G401 (cell line): ENCODE results near the gene GSG1L. TPM values are rescaled to one million over a fixed set of nuclear protein-coding genes. Genes with fewer than 3 reads are reported as not detected.
"Not testable (repeated sequence)": the region's sequence is repeated elsewhere in the genome, so short reads cannot be mapped to it uniquely, and the experiment has no call there.

ENCODE experiments used
- DNase-seq: peaks from one replicate; pipeline ENCODE4 v3.0.0-alpha.2; 2015; ENCODE audit warnings: low spot score
- in situ Hi-C: cut with HindIII; loops from 2 replicates; pipeline ENCODE4 v1.10.0; 2016; ENCODE audit warnings: low sequenced_read_pairs, mixed read lengths
- total RNA-seq: library from RNA; depleted of rRNA; stranded (reverse); fragments of >200 nt; shearing (Covaris generic); gene quantifications from 2 replicates; pipeline ENCODE4 v1.2.3, GENCODE V29; 2014

The GSG1L gene
- total RNA-seq, 1 experiment from 2014 or later = not detected

DNA sequence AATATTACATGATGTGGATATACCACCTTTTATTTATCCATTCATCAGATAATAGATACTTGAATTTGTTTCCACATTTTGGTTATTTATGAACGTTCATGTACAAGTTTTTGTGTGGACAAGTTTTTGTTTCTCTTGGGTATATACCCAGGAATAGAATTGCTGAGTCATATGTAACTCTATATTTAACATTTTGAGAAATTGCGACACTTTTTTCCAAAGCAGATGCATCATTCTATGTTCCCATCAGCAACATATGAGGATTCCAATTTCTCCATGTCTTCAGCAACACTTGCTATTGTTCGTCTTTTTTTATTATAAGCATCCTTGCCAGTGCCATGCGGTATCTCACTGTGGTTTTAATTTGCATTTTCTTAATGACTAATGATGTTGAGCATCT, 93.9 kb downstream of the GSG1L start:
- no peak for DNase-seq
- in situ Hi-C loops = no loop called here

DNA sequence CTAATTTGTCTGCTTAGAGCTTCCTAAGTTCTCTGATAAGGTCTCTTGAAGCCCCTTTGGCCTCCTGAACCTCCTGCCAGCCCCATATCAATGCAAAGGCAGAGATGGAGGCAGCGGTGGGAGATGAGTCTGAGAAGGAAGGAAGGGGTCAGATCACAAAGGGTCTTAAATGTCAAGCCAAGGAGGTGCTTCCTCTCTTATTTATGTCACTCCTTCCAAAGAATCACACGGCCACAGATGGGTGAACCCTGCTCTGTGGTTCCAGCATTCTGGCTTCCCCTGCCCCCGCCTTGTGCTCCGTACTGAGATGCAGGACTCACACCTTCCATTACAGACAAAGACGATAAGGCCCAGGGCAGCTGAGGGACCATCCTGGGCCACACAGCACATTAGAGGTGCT, 96.3 kb downstream of the GSG1L start:
- in situ Hi-C loops = no loop called here
- no peak for DNase-seq

DNA sequence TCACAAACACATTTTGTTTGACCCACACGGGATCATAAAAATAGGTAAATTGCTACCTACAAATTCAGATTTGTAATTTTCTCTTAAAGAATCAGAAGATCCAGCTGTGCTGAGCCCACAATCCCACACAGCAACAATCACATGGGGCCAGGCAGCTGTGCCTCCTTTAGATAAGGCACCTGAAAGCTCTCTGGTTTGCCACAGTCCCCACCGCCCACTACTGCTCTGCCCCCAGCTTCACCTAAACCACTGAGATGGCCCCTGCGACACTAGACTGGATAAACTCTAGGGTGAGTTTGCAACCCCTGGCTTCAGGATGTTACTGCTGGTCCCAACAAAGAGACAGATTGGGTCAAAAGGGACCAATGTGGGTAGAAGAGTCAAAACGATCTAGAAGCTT, 96.8 kb downstream of the GSG1L start:
- in situ Hi-C loops = no loop called here
- no peak for DNase-seq

DNA sequence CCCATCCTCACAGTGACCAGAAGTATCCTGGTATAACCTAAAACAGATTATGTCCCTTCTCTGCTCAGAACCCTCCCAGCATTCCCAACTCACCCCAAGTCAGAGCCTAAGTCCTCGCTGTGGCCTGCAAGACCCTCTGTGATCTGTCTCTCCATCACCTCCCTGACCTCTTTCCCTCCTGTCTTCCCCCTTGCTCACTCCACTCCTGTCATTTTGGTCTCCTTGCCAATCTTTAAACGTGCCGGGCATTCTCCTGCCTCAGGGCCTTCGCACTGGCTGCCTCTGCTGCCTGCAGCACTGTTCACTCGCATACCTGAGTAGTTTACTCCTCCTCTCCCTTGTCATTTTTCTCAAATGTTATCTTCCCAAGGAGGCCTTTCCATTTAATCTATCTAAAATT, 97.7 kb downstream of the GSG1L start:
- in situ Hi-C loops = no loop called here
- no peak for DNase-seq

DNA sequence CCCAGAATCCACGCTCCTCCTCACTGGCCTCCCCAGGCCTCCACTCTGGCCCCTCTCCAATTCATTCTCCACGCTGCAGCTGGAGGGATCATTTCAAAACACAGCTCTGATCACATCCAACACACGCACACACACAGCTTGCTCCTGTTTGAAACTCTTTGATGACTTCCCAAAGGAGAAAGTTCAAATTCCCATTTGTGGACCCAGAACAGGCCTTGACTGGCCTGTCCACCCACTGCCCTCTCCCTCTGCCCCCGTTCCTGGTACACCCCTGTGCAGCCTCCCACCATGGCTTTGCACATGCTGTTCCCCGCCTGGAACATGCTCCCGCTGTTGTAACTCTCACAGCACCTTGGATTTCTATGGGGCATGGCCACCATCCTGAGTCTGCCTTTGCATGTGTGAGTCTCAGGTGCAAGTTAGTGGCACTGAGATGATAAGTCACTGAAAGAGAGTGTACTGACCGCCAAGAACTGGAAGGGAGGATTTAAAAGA, 100.0 kb downstream of the GSG1L start:
- DNase-seq = no peak
- in situ Hi-C loops = no loop called here

DNA sequence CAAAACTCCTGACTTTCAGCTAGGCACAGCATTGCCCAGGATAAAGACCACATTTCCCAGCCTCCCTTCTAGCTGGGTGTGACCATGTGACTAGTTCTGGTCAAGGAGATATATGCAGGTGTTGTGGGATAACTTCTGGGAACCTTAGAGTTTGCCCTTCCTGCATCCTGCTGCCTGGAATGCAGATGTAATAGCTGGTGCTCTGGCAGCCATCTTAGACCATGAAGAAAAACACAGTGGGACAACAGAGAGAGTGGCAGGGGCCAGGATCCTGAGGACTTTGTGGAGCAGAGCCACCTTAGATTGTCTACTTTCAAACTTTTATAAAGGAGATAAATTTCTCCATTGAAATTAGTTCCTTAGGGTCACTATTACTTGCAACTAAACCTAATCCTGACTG, 101.3 kb downstream of the GSG1L start:
- no peak for DNase-seq
- in situ Hi-C loops = no loop called here

DNA sequence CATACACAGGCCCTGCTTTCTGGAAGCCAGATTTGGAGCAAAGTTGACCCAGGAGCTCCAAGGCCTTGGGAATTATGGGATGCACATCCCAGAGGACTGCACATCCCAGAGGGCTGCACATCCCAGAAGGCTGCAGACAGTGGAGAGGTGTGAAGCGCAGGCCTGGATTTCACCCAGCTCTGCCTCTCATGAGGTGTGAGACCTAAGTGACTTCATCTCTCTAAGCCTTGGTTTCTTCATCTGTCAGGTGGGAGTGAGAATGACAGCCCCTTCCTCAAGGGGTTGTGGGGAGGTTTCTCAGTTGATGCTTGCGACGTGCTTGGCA, 102.3 kb downstream of the GSG1L start:
- DNase-seq = no peak
- in situ Hi-C loops = no loop called here

DNA sequence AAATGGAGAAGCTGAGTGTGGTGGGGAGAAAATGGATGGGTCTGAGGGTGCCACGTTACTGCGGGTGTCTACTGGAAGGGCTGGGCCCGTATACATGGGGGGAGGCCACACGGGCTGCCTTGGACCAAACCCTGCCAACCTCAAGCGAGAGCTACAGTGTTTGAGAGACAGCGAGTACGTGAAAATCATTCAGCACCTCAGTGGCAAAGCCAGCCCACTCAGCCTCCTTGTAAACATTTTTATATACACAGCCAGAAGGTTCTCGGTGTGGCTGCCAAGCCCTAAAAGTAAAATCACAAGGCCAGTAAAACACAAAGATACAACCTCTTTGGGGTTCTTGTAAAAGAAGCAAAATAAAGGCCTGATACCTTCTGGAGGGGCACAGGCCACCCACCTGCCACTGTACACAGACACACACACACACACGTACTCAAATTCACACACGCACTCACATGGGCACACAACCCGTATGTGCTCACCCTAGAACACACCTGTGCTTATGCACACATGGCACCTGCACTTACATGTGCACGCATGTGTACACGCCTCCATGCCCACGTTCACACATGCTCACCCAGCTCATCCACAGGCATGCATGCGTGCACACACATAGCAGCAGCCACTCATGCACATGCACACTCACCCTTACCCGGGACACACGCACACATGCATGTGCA, 102.8 kb downstream of the GSG1L start:
- in situ Hi-C loops = no loop called here
- DNase-seq = no peak

DNA sequence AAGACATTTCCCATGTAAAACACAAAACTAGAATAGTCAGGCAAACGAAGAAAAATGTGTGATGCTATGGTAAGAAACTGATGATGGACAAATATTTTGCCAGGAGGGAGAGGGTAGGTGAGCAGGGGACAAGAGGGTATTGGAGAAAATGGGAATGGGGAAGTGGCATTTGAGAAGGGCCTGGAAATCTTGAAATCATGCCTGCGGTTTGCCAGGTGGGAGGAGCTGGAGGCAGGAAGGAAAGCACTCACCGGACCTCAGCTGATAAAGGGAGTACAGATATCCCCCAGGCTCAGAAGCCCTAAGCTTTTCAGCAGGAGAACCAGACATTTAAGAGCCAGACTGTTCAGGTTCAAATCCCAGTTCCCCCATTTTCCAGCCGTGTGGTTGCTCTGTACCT, 103.6 kb downstream of the GSG1L start:
- DNase-seq = no peak
- in situ Hi-C loops = no loop called here

DNA sequence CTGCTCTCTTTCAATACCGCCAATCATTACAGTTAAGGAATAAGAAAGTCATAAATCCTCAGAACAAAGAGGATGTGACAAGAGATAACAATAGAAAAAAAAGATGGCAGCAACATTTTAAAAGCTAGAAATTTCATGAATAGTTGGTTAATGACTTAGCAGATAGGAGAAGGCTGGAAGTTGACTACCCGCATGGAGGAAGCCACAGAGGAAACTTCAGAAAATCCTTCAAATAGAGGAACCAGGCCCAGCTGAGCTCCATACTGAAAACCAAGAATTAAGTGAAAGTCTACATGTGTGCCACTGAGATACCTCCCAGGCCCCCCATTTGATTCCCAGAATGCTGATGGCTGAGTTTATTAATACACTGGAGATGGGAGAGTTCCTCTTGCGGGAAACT, 109.3 kb downstream of the GSG1L start:
- in situ Hi-C loops = no loop called here

DNA sequence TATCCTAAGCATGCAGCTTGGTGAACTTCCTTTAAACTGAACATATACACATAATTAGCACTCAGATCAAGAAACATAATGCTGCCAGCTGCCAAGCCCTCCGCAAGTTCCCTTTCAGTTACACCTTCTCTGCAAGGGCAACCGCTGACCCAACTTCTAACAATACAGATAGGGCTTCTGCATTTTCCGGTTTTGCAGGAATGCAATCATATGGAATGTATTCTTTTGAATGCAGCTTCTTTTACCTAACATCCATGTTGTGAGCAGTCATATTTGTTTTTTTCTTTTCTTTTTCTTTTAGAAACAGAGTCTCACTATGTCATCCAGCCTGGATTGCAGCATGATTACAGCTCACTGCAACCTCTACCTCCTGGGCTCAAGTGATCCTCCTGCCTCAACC, 110.7 kb downstream of the GSG1L start:
- no peak for DNase-seq
- in situ Hi-C loops = no loop called here

More for the DNA sequence above, 109.3 kb downstream of the GSG1L start:
- no peak for DNase-seq

DNA sequence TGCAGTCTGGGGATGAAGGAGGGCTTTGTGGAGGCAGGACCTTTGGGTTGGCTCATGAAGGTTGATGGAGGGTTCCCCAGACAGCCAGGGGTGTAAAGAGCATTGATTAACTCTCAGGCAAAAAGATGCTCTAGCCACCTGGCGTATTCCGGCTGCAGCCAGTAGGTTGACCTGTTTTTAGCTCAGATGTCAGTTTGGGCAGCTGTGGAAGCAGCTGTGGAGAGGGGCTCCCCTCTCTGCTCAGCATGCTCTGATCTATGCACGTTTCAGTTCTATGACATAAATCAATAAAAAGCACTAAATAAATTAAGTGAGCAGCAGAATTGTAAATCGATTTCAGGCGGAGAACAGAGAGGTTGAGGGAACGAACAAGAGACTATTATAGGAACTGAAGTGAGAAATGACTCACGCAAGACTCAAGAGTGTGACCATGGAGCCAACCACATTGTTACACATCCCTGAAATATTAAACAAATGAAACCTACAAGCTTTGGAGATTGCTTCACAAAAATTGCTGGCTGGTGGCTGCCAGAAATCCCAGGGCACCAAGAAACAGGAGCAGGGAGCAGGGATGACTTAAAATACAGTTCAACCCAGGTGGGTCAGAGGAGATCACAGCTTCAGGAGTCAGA, 111.9 kb downstream of the GSG1L start:
- in situ Hi-C loops = no loop called here
- DNase-seq = no peak

DNA sequence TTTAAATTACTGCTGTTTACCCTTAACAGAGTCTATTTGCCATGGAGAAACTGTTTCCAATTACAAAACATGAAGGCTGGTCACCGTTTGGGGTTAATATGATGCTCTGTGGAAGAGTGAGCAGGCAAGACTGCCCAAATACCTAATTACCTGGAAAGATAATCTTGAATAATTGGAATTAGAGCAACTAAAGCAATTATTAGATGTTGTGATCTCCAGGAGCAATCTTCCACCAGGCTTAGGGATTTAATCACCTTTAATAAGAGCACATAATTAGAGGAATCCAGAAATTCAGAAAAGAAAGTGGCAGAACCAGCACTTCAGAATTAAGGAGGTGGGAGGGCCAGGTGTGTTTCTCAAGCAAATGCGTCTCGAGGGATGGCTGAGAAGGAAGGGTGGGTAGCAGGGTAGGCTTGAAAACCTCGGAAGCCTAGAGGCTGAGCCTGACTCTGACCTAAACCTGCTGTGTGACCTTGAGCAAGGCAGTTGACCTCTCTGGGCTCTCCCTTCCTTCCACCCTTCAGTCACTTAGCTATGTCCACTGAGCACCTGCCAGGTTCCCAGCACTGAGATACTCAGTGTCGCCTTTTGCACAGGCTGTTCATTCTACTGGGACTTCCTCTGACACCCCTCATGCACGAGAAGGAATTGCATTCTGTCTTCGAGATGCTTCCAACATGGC, 113.2 kb downstream of the GSG1L start:
- DNase-seq = no peak
- in situ Hi-C loops = no loop called here

DNA sequence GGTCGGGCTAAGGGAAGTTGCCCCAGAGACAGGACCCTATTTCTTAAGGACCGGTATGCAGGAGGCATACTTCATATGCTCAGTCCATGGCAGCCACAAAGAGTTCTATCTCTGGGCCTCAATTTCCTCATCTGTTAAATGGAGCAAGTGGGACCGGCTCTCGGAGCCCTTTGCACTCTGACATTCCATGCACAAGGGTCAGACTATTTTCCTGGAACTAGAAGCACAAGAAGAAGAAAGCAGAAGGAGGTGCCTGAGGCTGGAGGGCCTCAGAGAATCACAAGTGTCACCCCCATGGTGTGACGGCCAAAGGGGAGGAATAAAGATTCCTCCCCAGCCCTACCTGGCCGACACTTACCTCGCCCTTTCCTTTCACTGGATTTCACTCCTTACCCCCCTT, 115.8 kb downstream of the GSG1L start:
- DNase-seq = no peak
- in situ Hi-C loops = no loop called here

DNA sequence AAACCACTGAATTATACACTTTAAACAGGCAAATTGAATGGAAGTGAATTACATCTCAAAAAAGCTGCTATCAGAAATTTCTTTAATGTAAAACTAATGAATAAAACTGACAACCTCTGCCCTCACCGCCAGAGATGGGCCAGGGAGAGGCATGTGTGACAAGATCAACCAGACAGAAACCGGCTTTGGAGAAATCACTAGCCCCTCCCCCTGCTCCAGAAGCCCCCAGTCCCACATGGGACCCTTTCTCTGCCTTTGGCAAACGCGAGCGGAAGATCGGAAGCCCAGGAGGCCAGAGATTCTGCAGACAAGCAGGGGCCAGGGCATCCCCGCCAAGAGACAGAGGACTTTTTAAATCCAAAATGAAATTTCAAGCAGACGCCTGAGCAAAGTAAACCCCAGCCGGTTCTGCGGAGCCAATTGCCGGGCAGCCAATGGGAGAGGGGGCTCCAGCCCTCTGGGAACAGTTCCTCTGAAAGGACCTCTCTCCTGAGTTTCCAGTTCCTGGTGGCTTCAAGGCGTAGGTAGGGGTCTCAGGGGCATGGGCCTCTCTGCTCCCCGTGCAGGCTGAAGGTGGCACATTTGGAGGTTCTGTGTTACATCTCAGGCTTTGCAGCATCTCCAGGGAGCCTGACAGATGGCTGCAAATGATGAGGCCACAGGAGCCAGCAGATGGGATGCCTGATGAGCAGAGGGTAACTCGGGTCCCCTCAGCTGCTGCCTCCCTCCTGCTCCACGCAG, 118.1 kb downstream of the GSG1L start:
- in situ Hi-C loops = no loop called here
- DNase-seq = peak; percentile 47

DNA sequence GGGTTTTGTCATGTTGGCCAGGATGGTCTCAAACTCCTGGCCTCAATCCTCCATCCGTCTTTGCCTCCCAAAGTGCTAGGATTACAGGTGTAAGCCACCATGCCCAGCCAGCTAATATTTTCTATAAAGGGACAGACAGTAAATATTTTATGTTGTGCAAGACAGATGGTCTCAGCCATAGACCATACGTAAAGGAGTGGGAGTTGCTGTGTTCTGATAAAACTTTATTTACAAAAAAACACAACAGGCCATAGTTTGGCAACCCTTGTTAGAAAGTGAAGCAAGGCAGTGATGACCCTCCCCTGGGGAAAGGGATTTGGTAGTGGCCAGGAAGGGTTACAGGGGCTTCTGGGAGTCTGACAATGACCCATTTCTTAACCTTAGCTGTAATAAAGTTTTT, 119.7 kb downstream of the GSG1L start:
- in situ Hi-C loops = no loop called here
- DNase-seq = no peak

DNA sequence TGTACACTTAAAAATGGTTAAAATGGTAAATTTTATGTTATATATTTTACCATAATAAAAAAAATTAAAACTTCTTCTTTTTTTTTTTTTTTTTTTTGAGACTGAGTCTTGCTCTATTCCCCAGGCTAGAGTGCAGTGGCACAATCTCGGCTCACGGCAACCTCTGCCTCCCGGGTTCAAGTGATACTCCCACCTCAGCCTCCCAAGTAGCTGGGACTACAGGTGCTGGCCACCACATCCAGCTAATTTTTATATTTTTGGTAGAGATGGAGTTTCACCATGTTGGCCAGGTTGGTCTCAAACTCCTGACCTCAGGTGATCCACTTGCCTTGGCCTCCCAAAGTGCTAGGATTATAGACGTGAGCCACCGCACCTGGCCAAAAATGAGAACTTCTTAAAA, 121.4 kb downstream of the GSG1L start:
- DNase-seq, in situ Hi-C loops: not testable (repeated sequence)

DNA sequence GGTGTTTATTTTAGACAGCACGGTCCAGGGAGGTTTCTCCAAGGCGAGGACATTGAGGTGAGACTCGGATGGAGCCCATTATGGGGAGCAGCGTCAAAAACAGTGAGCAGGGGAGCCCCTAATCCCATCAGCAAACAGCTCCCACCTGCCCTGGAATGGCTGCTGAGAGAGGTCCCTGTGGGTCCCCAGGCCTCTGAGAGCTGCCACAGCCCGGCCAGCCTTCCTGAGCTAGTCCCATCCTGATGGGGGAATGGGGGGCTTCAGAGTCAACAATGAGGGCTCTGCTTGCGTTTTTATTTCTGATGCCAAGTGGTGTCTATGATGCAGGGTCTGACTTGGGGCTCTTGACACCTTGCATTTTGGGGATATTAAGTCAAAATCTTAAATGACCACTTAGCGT, 128.4 kb downstream of the GSG1L start:
- in situ Hi-C loops = no loop called here
- DNase-seq = no peak

DNA sequence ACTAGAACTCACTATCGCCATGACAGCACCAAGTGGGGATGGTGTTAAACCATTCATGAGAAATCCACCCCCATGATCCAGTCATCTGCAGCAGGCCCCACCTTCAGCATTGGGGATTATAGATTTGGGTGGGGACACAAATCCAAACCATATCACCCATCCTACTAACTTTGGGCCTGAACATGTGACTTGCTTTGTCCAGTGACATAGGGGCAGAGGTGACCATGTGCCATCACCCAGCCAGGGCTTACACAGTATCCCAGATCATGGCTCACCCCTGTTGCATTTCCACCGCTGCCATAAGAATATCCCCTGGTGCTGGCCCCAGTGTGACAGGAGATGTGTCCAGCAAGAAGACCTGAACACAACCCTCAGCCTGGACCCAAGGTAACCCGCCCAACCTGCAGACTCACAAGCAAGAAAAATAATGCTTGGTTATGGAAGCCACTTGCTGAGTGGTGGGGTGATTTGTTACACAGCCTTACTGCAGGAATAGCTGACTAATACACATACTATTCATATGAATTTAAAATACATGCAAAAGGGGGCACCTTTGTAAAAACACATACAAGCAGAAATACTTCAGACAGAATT, 130.9 kb downstream of the GSG1L start:
- DNase-seq = no peak
- in situ Hi-C loops = no loop called here

DNA sequence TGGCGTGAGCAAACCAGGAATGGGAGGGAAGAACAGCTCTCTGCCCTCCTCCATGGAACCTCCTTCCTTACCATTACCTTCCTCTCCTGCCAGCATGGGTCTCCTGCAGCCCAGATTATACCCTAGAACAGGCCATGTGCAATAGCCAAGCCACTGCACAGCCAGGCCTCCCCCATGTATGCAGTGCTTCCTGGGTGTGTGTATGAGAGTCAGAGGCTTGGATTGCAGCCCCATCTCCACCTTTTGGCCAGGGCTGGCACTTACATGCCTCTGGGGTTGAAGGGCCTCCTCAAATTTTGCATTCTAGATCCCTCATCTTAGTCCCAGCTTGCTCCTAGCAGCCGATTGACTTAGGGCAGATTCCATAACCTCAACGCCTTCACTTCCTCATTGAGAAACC, 133.7 kb downstream of the GSG1L start:
- in situ Hi-C loops = no loop called here
- DNase-seq = no peak
